Nucleus accumbens (tissue), 56 donors: Measurements from ENCODE around the gene ITGA6.
A peak's percentile ranks its signal among the peaks of the same experiment; 100 is the strongest.

Experiments
- DNase-seq, 56 donors: peaks; one replicate each; lab custom pipeline; 2025; lab: John Stamatoyannopoulos, UW

Gene ITGA6

GRCh38 chr2:172427256-172427989 is at the start of gene ITGA6:
ITGA6 (plus strand) TSS chr2:172427586.
- peak in 52 of 56 donors; percentile 10 to 83 (median 58) for DNase-seq

GRCh38 chr2:172380436-172381274 is 46.7 kb upstream of the ITGA6 start:
- no peak for DNase-seq

- no peak for DNase-seq
These were observed 45.9 kb upstream of the ITGA6 start for GRCh38 chr2:172381275-172382027.

- no peak for DNase-seq
These were observed 40.0 kb upstream of the ITGA6 start for GRCh38 chr2:172387361-172387760.

GRCh38 chr2:172389685-172390339 is 37.6 kb upstream of the ITGA6 start:
- no peak for DNase-seq

GRCh38 chr2:172394002-172394401 is 33.4 kb upstream of the ITGA6 start:
- no peak for DNase-seq

GRCh38 chr2:172395503-172395902 is 31.9 kb upstream of the ITGA6 start:
- no peak for DNase-seq

GRCh38 chr2:172397148-172397834 is 30.1 kb upstream of the ITGA6 start:
- no peak for DNase-seq

GRCh38 chr2:172398440-172398839 is 28.9 kb upstream of the ITGA6 start:
- DNase-seq, result no peak

GRCh38 chr2:172399765-172400164 is 27.6 kb upstream of the ITGA6 start:
- DNase-seq, result no peak

- DNase-seq, result no peak
These were observed 25.2 kb upstream of the ITGA6 start for GRCh38 chr2:172402198-172402597.

GRCh38 chr2:172403402-172403801 is 24.0 kb upstream of the ITGA6 start:
- no peak for DNase-seq

- no peak for DNase-seq
These were observed 23.4 kb upstream of the ITGA6 start for GRCh38 chr2:172403881-172404468.

GRCh38 chr2:172404824-172405223 is 22.6 kb upstream of the ITGA6 start:
- peak in 5 of 56 donors; percentile 2 to 11 (median 9) for DNase-seq

- no peak for DNase-seq
These were observed 21.7 kb upstream of the ITGA6 start for GRCh38 chr2:172405673-172406072.

GRCh38 chr2:172408143-172408766 is 19.1 kb upstream of the ITGA6 start:
- DNase-seq, result no peak

GRCh38 chr2:172409042-172409441 is 18.3 kb upstream of the ITGA6 start:
- DNase-seq, result no peak

GRCh38 chr2:172412984-172413492 is 14.3 kb upstream of the ITGA6 start:
- DNase-seq, result no peak
